BE2C (cell line): ENCODE results near the gene ENPP7.
"Not testable (repeated sequence)": the region's sequence is repeated elsewhere in the genome, so short reads cannot be mapped to it uniquely, and the experiment has no call there.

Experiments used
- DNase-seq: peaks from one replicate; pipeline ENCODE4 v3.0.0-alpha.2; 2020
- H3K27me3 ChIP-seq: fragments of 250-450 bp; sonication (Bioruptor Pico); 2 replicates; pipeline ENCODE4 v1.5.1; 2020; ENCODE audit warnings: mild to moderate bottlenecking
- H3K36me3 ChIP-seq: fragments of 250-450 bp; sonication (Bioruptor Pico); 2 replicates; pipeline ENCODE4 v1.5.1; 2020; ENCODE audit warnings: mild to moderate bottlenecking
- H3K4me1 ChIP-seq: fragments of 250-450 bp; sonication (Bioruptor Pico); 2 replicates; pipeline ENCODE4 v1.5.1; 2020
- H3K4me3 ChIP-seq: 2 replicates; pipeline ENCODE4 v1.5.1; 2011; ENCODE audit warnings: low read depth, low read length
- H3K9me3 ChIP-seq: fragments of 250-450 bp; sonication (Bioruptor Pico); 2 replicates; pipeline ENCODE4 v1.5.1; 2020
- TF ChIP-seq, protein P1 (sequence below): IDR thresholded peaks from 2 replicates; pipeline ENCODE4 v1.5.1; 2012; ENCODE audit warnings: mild to moderate bottlenecking, low read depth, low read length

ENPP7 gene

GRCh38 chr17:79749958-79750357 is 19.2 kb downstream of the ENPP7 start:
- no peak for DNase-seq
- peaks cover 40% of the 10 kb centered on the region for H3K27me3 ChIP-seq
- H3K36me3 ChIP-seq: no peaks in the 10 kb centered on the region
- TF ChIP-seq, protein P1, sequence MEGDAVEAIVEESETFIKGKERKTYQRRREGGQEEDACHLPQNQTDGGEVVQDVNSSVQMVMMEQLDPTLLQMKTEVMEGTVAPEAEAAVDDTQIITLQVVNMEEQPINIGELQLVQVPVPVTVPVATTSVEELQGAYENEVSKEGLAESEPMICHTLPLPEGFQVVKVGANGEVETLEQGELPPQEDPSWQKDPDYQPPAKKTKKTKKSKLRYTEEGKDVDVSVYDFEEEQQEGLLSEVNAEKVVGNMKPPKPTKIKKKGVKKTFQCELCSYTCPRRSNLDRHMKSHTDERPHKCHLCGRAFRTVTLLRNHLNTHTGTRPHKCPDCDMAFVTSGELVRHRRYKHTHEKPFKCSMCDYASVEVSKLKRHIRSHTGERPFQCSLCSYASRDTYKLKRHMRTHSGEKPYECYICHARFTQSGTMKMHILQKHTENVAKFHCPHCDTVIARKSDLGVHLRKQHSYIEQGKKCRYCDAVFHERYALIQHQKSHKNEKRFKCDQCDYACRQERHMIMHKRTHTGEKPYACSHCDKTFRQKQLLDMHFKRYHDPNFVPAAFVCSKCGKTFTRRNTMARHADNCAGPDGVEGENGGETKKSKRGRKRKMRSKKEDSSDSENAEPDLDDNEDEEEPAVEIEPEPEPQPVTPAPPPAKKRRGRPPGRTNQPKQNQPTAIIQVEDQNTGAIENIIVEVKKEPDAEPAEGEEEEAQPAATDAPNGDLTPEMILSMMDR: no peak
- no peak overlapping the region for H3K4me3 ChIP-seq
- peaks cover 2% of the 10 kb centered on the region; the same call in 1 of the 2 replicates for H3K4me1 ChIP-seq
- no peaks in the 10 kb centered on the region for H3K9me3 ChIP-seq

- Histone ChIP-seq H3K4me1 (peaks cover 2% of the 10 kb centered on the region; the same call in 1 of the 2 replicates), H3K9me3 (no peaks in the 10 kb centered on the region), H3K27me3 (peaks cover 40% of the 10 kb centered on the region), H3K4me3 (no peak overlapping the region), H3K36me3 (no peaks in the 10 kb centered on the region)
- TF ChIP-seq, protein P1: no peak
- DNase-seq: no peak
Observed at GRCh38 chr17:79750650-79751545, 20.2 kb downstream of the ENPP7 start.

DNA sequence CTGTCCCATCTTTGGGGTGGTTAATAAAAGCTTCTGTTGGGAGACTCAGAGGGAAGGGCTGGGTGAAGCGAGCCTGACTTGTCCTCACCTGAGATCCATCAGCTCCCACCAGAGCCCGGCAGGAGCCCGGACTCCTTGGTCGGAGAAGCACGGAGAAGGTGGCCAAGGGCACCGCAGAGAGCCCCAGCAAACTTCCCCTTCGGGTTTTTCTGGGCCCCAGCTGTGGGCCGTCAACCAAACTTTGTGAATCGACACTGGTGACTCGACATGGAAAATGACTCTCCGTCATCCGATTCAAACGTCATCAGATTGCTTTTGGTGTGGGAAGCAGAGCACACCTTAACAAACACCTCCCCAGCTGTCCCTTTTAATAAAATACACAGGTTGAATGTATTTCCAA is 21.4 kb downstream of the ENPP7 start:
- peaks cover 31% of the 10 kb centered on the region for H3K27me3 ChIP-seq
- no peaks in the 10 kb centered on the region for H3K9me3 ChIP-seq
- no peak for DNase-seq
- TF ChIP-seq, protein P1: no peak
- no peaks in the 10 kb centered on the region for H3K36me3 ChIP-seq
- no peak overlapping the region for H3K4me3 ChIP-seq
- H3K4me1 ChIP-seq: peaks cover 2% of the 10 kb centered on the region; the same call in 1 of the 2 replicates

DNA sequence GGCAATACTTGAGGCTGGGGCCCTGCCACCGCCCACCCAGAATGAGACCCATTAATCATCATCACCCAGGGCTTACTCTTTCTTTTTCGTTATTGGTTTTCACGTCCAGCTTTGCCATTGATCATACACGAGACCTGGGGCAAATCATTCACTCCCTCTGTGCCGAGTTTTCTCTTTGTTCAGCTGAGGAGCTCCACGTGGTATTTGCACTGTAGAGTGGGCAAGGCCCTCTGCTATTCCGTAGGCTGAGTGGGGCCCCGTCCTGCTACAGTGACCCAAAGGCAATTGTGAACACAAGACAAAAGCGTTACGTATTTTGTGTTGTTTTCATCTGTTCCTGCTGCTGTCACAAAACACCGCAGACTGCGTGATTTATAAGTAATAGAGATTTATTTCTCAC is 23.6 kb downstream of the ENPP7 start:
- no peaks in the 10 kb centered on the region for H3K4me1 ChIP-seq
- no peak for DNase-seq
- H3K27me3 ChIP-seq: peaks cover 9% of the 10 kb centered on the region
- no peaks in the 10 kb centered on the region for H3K36me3 ChIP-seq
- H3K9me3 ChIP-seq: no peaks in the 10 kb centered on the region
- no peak overlapping the region for H3K4me3 ChIP-seq
- TF ChIP-seq, protein P1: no peak

GRCh38 chr17:79754903-79755302 is 24.2 kb downstream of the ENPP7 start:
- not testable (repeated sequence) for H3K36me3 ChIP-seq, DNase-seq

DNA sequence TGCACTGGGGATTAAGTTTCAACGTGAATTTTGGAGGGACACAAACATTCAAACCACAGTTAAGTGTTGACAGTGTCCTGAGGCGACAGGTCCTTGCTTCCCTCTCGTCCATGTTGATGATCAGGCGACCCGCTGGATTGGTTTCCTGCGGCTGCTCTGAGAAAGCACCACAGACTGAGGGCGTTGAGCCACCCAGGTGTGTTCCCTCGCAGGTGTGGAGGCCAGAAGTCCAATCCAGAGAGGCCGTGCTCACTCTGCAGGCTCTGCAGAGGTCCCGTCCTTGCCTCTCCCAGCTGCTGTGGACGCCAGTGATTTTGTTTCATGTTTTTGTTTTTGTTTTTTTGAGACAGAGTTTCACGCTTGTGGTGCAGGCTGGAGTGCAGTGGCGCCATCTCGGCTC is 24.8 kb downstream of the ENPP7 start:
- DNase-seq: no peak
- Histone ChIP-seq H3K4me3 (no peak overlapping the region), H3K27me3 (no peaks in the 10 kb centered on the region; the same call in 1 of the 2 replicates), H3K9me3 (no peaks in the 10 kb centered on the region), H3K4me1 (no peaks in the 10 kb centered on the region), H3K36me3 (no peaks in the 10 kb centered on the region)
- TF ChIP-seq, protein P1: no peak

More at GRCh38 chr17:79754903-79755302, 24.2 kb downstream of the ENPP7 start:
- not testable (repeated sequence) for H3K4me3 ChIP-seq, H3K4me1 ChIP-seq, H3K9me3 ChIP-seq, H3K27me3 ChIP-seq
